T1000 (cell line): ENCODE measurements around the gene VPS18.

ENCODE experiments used
- DNase-seq: peaks from one replicate; lab custom pipeline; 2025; ENCODE audit warnings: mixed read lengths; lab: John Stamatoyannopoulos, UW

Gene VPS18

GRCh38 chr15:40936709-40937666 lies 42.7 kb downstream of the VPS18 start:
- DNase-seq, result peak; percentile 42

DNA sequence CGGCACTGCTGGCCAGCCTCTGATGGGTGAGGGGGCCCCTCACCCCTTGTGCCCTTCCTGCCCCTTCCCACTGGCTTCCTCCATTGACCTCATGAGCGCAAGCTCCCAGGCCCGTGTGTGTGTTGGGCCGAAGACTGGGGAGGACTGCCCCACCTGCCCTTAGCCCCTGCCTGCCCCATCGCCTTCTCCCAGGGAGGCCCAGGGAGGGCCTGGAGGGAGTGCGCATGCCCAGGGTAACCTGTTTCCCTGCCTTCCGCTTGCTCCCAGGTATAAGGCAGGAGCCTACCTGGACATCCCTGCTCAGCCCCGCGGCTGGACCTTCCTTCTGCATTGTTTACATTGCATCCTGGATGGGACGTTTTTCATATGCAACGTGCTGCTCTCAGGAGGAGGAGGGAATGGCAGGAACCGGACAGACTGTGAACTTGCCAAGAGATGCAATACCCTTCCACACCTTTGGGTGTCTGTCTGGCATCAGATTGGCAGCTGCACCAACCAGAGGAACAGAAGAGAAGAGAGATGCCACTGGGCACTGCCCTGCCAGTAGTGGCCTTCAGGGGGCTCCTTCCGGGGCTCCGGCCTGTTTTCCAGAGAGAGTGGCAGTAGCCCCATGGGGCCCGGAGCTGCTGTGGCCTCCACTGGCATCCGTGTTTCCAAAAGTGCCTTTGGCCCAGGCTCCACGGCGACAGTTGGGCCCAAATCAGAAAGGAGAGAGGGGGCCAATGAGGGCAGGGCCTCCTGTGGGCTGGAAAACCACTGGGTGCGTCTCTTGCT lies 43.7 kb downstream of the VPS18 start:
- DNase-seq, result no peak

- DNase-seq, result no peak
Measured at GRCh38 chr15:40938536-40938870, 44.3 kb downstream of the VPS18 start.

- no peak for DNase-seq
Measured at GRCh38 chr15:40940296-40940801, 46.1 kb downstream of the VPS18 start.

DNA sequence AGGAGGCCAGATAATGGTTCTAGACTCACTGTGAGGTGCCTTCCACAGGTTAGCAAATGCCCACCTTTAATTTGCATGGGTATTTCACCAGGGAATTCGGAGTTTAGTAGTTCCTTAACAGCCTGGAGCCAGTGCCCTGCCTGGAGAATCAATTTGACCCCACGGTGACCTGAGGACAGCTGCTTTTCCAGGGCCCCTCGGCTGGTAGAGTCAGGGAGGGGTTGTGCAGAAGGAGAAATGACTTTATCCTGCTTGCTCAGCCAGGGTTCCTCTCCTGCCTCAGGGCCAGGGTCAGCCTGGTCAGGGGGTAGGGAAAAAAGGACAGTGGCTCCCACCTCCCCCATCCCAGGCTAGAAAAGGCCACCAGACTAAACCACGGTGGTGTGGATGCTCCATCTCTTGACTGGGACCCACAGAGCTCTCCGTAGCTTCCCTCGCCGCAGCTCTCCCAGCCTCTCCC lies 46.8 kb downstream of the VPS18 start:
- no peak for DNase-seq

- DNase-seq, result peak; percentile 81
Measured at GRCh38 chr15:40941528-40942336, 47.5 kb downstream of the VPS18 start.

DNA sequence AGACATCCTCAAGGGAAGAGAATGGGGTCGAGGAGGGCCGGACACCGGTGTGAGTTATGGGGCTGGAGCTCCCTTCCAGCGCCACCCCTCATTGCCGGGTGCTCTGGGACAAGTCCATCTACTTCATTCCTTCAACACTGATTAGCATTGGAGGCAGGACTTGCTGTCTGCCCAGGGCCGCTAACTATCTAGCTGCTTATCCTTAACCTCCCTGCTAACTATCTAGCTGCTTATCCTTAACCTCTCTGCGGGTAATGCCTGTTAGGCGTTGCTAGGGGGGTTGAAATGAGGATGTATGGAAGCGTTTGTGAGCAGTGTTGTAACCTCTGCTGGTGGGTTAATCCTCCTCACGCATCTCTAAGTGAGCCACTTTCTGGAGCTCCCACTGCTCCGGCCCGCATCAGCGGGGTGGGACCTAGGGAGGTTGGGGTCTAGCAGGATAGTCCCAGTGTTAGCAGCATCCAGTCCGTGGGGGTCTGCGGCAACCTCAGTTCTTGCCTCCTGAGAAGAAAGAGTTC lies 48.1 kb downstream of the VPS18 start:
- no peak for DNase-seq

- DNase-seq, result no peak
Measured at GRCh38 chr15:40942878-40943277, 48.6 kb downstream of the VPS18 start.

- DNase-seq, result no peak
Measured at GRCh38 chr15:40943764-40944365, 49.6 kb downstream of the VPS18 start.

DNA sequence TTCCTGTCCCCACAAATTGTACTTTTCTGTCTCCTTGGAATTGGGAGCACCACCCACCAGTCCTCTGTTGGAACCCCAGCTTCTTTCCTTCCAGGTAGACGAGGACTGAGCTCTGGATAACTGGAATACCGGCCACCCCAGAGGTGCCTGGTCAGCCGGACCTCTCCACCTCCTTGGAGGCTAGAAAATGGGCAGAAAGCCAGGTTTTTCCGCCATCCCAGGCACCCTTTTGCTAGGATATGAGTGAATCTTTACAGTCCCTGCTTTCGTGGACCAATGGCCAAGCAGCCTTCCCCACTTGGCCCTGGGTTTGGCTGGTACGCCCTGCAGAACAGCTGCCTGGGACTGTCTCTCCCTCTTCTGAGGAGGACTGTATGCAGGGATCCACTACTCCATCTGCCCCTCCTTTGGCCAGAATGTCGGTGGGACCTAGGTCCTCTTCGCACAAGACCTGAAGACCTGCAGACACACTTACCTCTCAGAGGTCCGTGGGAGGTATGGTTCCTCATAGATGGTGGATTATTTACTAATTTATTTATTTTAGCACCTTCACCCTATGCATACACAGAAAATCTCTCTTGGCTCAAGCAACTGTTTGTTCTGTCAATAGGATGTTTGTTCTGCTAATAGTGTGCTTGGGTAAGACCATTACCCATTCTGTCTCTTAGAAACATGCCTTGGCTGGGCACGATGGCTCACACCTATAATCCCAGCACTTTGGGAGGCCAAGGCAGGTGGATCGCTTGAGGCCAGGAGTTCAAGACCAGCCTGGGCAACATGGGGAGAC lies 50.5 kb downstream of the VPS18 start:
- DNase-seq, result no peak

DNA sequence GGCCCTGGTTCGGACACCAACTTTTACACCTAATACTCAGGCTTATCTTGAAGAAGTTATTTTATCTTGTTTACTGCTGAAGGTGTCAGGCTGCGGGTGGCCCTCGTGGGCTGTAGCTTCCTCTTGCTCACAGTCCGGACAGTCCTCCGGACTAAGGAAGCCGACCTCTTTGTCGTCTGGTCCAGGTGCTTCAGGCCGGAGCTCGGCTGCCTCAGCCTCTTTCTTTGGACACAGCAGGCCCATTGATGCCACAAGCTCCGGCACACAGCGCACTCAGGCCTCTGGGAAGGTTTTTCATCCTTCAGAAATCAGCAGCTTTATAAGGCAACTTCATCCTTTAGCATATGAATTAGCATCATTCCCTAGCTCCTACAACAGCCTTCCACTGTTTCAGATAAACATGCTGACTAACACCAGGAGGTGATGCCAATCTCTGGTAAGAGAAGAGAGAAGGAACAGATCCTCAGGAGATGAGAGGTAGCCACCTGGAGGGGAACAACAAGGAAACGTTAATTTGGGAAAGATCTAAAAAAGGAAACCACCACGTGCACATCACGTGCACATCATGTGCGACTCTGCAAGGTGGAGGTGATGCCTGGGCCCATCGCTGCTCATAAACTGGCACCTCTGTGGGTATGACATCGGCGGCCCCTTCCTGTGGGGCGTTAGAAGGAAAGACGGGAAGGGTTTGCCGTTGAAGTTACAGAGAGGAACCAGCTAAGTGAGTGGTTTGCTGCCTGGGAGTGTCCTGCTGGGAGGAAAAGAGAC lies 54.6 kb downstream of the VPS18 start:
- DNase-seq, result no peak

DNA sequence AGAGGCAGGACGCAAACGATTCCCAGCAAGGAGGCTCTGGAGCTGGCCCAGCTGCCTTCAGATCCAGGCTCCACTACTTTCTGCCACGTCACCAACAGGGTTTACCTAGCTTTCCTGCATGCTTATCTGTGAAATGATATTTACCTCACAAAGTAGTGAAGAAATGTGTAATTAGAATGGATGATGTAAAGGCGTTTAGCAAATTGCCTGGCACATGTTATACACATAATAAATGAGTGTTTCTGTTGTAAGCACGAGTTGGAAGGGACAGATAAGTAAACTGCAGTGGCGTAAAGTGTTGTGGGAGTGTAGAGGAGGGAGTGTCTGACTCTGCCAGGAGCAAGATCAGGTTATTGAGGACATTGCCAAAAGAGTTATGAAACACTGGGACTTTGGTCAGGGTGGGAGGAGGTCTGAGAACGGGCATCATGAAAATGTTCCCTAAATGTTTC lies 55.5 kb downstream of the VPS18 start:
- DNase-seq, result no peak

DNA sequence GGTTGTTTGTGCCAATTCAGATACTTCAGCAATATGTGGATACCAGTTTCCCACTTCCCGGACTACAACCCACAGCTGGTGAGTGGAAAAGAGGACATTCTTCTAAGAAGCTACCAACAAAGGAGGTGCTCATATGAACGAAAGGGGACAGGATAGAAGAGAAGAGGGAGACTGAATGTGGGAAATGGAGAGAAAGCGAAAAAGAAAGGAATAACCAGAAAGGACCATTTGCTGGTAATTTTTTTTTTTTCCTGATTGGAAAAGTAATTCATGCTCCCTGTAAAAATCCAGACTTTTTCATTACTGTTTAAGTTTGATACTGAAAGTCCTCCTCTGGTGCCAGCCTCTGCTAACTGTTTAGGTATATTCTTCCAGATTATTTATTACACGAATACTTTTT lies 57.5 kb downstream of the VPS18 start:
- DNase-seq, result no peak

GRCh38 chr15:40952301-40952900 lies 58.2 kb downstream of the VPS18 start:
- DNase-seq, result no peak

DNA sequence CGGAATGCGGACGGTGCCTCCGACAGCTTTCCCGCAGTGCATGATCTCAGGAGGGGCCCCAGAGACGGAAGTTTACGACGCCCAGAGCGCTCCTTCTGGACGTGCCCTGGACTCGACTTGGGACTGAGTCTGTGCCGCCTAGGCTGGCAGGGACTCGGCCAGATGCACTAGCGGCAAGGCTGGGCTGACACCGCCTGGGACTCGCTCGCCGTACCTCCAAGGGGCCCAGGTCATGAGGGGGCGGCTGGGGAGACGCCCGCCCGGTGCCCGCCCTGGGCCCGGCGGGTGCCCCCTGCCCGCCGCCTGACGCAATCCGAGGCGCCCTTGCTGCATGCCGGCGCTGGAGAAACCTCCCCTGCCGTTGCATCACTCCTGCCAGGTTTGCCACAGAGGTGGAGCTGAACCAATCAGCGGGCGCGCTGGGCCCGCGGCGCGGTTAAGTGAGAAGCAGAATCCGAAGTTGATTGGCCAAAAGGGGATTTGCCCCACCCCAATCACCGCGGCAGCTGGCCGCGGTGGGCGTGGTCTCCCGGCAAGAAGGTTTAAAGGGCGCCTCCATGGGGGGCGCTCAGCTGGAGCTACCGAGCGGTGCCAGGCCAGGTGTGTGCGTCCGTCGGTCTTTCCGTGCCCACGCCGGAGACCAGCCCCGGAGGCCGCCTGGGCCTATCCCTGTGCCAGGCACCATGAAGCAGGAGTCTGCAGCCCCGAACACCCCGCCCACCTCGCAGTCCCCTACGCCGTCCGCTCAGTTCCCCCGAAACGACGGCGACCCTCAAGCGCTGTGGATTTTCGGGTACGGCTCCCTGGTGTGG lies 58.9 kb downstream of the VPS18 start, which contains the start of gene CHAC1:
Gene CHAC1 (plus strand): TSS at position 571 of the 812 bp plus-strand sequence. CDS start 113 bp downstream, at position 684.
- DNase-seq, result peak; percentile 90
